ENCODE results near the gene GRM2. TPM values are rescaled to one million over a fixed set of nuclear protein-coding genes. Genes with fewer than 3 reads are reported as not detected.

GRM2 gene
- total RNA-seq, 1 experiment from 2014 or later: 0.07 TPM

DNA sequence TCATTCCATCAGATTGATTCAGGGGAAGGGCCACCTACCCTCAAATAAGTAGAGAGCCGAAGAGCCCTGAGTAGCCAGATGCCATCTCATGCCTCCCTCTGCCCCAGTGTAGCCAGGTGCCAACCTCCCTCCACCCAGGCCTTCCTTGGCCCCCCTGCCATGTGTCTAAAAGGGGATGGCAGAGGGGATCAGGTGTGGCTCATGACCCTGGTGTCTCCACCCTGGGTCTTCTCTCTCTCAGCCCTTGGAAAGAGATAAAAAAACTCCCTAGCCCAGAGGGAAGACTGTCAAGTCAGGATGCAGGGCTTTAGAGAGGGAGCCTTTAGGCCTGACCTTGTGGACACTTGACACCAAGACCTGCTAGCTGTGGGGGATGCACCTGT lies 5.2 kb downstream of the GRM2 start:
- BruUV-seq (replicated peaks): no TSS peak
- H3K27me3 ChIP-seq (ENCODE audit: low read length): no peaks in the 10 kb centered on the region
- H4K20me1 ChIP-seq (ENCODE audit: low read length): no peaks in the 10 kb centered on the region
- H2AFZ ChIP-seq (ENCODE audit: low read length): no peak overlapping the region
- ChIA-PET CTCF (no interaction called here), POLR2A (ENCODE audit: unreplicated experiment) (no interaction called here)
- no peak overlapping the region for H3K4me3 ChIP-seq (ENCODE audit: low read length)
- H3F3A ChIP-seq (ENCODE audit: low read length, unreplicated experiment): no peaks in the 10 kb centered on the region
- DNase-seq: no peak
- H3K4me2 ChIP-seq (ENCODE audit: low read length): no peak overlapping the region
- no peaks in the 10 kb centered on the region for H3K9me3 ChIP-seq (ENCODE audit: low read length)
- no peak for ATAC-seq
- H3K27ac ChIP-seq (ENCODE audit: low read length): no peak overlapping the region
- TF ChIP-seq, protein P1, sequence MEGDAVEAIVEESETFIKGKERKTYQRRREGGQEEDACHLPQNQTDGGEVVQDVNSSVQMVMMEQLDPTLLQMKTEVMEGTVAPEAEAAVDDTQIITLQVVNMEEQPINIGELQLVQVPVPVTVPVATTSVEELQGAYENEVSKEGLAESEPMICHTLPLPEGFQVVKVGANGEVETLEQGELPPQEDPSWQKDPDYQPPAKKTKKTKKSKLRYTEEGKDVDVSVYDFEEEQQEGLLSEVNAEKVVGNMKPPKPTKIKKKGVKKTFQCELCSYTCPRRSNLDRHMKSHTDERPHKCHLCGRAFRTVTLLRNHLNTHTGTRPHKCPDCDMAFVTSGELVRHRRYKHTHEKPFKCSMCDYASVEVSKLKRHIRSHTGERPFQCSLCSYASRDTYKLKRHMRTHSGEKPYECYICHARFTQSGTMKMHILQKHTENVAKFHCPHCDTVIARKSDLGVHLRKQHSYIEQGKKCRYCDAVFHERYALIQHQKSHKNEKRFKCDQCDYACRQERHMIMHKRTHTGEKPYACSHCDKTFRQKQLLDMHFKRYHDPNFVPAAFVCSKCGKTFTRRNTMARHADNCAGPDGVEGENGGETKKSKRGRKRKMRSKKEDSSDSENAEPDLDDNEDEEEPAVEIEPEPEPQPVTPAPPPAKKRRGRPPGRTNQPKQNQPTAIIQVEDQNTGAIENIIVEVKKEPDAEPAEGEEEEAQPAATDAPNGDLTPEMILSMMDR (conservative IDR thresholded peaks at IDR 0.05; ENCODE audit: low read depth, low read length): no peak
- no peak overlapping the region for H3K9ac ChIP-seq (ENCODE audit: low read length)
- no peaks in the 10 kb centered on the region for H3K9me2 ChIP-seq (replicated peaks; ENCODE audit: low read length)
- intact Hi-C loops (cut with micrococcal nuclease): no loop called here
- H3K36me3 ChIP-seq (ENCODE audit: low read depth, low read length): no peaks in the 10 kb centered on the region
- no peaks in the 10 kb centered on the region for H3K4me1 ChIP-seq (ENCODE audit: insufficient read depth, low read length)
- no peaks in the 10 kb centered on the region for H3K79me2 ChIP-seq (ENCODE audit: low read length)

DNA sequence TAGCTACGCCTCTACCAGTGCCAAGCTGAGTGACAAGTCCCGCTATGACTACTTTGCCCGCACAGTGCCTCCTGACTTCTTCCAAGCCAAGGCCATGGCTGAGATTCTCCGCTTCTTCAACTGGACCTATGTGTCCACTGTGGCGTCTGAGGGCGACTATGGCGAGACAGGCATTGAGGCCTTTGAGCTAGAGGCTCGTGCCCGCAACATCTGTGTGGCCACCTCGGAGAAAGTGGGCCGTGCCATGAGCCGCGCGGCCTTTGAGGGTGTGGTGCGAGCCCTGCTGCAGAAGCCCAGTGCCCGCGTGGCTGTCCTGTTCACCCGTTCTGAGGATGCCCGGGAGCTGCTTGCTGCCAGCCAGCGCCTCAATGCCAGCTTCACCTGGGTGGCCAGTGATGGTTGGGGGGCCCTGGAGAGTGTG lies 5.7 kb downstream of the GRM2 start:
- no peak overlapping the region for H3K4me3 ChIP-seq (ENCODE audit: low read length)
- no TSS peak for BruUV-seq (replicated peaks)
- TF ChIP-seq EZH2 (IDR thresholded peaks at IDR 0.05; ENCODE audit: low read length, unreplicated experiment): no peak
- no peak for TF ChIP-seq EZH2phosphoT487 (IDR thresholded peaks at IDR 0.05; ENCODE audit: borderline replicate concordance, low read length)
- TF ChIP-seq, protein P1 (conservative IDR thresholded peaks at IDR 0.05; ENCODE audit: low read depth, low read length): no peak
- no peak overlapping the region for H3K9ac ChIP-seq (ENCODE audit: low read length)
- H3K27me3 ChIP-seq (ENCODE audit: low read length): no peaks in the 10 kb centered on the region
- H3K79me2 ChIP-seq (ENCODE audit: low read length): no peaks in the 10 kb centered on the region
- CTCF ChIA-PET: no interaction called here
- DNase-seq (no peak), ATAC-seq (no peak)
- H3F3A ChIP-seq (ENCODE audit: low read length, unreplicated experiment): no peaks in the 10 kb centered on the region
- no peaks in the 10 kb centered on the region for H3K36me3 ChIP-seq (ENCODE audit: low read depth, low read length)
- no peak overlapping the region for H3K4me2 ChIP-seq (ENCODE audit: low read length)
- H3K27ac ChIP-seq (ENCODE audit: low read length): no peak overlapping the region
- no peaks in the 10 kb centered on the region for H4K20me1 ChIP-seq (ENCODE audit: low read length)
- POLR2A ChIA-PET (ENCODE audit: unreplicated experiment): no interaction called here
- H3K9me2 ChIP-seq (replicated peaks; ENCODE audit: low read length): no peaks in the 10 kb centered on the region
- H3K9me3 ChIP-seq (ENCODE audit: low read length): no peaks in the 10 kb centered on the region
- H3K4me1 ChIP-seq (ENCODE audit: insufficient read depth, low read length): no peaks in the 10 kb centered on the region
- intact Hi-C loops (cut with micrococcal nuclease): no loop called here
- H2AFZ ChIP-seq (ENCODE audit: low read length): no peak overlapping the region

DNA sequence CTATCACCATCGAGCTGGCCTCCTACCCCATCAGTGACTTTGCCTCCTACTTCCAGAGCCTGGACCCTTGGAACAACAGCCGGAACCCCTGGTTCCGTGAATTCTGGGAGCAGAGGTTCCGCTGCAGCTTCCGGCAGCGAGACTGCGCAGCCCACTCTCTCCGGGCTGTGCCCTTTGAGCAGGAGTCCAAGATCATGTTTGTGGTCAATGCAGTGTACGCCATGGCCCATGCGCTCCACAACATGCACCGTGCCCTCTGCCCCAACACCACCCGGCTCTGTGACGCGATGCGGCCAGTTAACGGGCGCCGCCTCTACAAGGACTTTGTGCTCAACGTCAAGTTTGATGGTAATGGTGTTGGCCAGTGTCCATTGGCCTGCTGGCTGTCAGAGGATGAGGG lies 6.1 kb downstream of the GRM2 start:
- H3K4me1 ChIP-seq (ENCODE audit: insufficient read depth, low read length): no peaks in the 10 kb centered on the region
- no peak for DNase-seq
- ATAC-seq: no peak
- intact Hi-C loops (cut with micrococcal nuclease): no loop called here
- H3F3A ChIP-seq (ENCODE audit: low read length, unreplicated experiment): no peaks in the 10 kb centered on the region
- H3K9me3 ChIP-seq (ENCODE audit: low read length): no peaks in the 10 kb centered on the region
- no peaks in the 10 kb centered on the region for H3K79me2 ChIP-seq (ENCODE audit: low read length)
- H4K20me1 ChIP-seq (ENCODE audit: low read length): no peaks in the 10 kb centered on the region
- H3K4me2 ChIP-seq (ENCODE audit: low read length): no peak overlapping the region
- BruUV-seq (replicated peaks): no TSS peak
- no peaks in the 10 kb centered on the region for H3K9me2 ChIP-seq (replicated peaks; ENCODE audit: low read length)
- no peak overlapping the region for H3K4me3 ChIP-seq (ENCODE audit: low read length)
- H3K36me3 ChIP-seq (ENCODE audit: low read depth, low read length): no peaks in the 10 kb centered on the region
- H3K27me3 ChIP-seq (ENCODE audit: low read length): no peaks in the 10 kb centered on the region
- no peak overlapping the region for H3K27ac ChIP-seq (ENCODE audit: low read length)
- ChIA-PET CTCF (no interaction called here), POLR2A (ENCODE audit: unreplicated experiment) (no interaction called here)
- TF ChIP-seq EZH2phosphoT487 (IDR thresholded peaks at IDR 0.05; ENCODE audit: borderline replicate concordance, low read length): no peak
- TF ChIP-seq EZH2 (IDR thresholded peaks at IDR 0.05; ENCODE audit: low read length, unreplicated experiment): no peak
- TF ChIP-seq, protein P1 (conservative IDR thresholded peaks at IDR 0.05; ENCODE audit: low read depth, low read length): no peak
- no peak overlapping the region for H3K9ac ChIP-seq (ENCODE audit: low read length)
- no peak overlapping the region for H2AFZ ChIP-seq (ENCODE audit: low read length)

Data from PC-3 (cell line).